DND-41 (cell line): ENCODE measurements around the gene TMEM87B.

Experiments used
- CTCF ChIP-seq: IDR thresholded peaks from 2 replicates; pipeline ENCODE4 v1.5.1; 2012; ENCODE audit warnings: borderline replicate concordance, low read length, moderate library complexity, mild to moderate bottlenecking; ENCODE audit not compliant: poor library complexity, severe bottlenecking; ENCODE audit errors: extremely low read depth
- EZH2 ChIP-seq: IDR thresholded peaks from 3 replicates; pipeline ENCODE4 v1.6.1; 2012; ENCODE audit warnings: borderline replicate concordance, low read depth, mild to moderate bottlenecking, moderate library complexity, low read length, inconsistent platforms; ENCODE audit not compliant: severe bottlenecking

GRCh38 chr2:112048236-112048592 is 6.9 kb upstream of the TMEM87B start:
- TF ChIP-seq EZH2 (no peak), CTCF (no peak)
